ENCODE measurements around the gene ALOXE3. TPM values are rescaled to one million over a fixed set of nuclear protein-coding genes. Genes with fewer than 3 reads are reported as not detected.

The ALOXE3 gene
- total RNA-seq, 1 experiment from 2014 or later, result not detected

- DNase-seq, result peak; percentile 67
- Mint-ChIP-seq H3K36me3 (ENCODE audit: insufficient read depth, unreplicated experiment) (no peaks in the 10 kb centered on the region), H3K4me3 (ENCODE audit: low read depth, unreplicated experiment) (no peak overlapping the region), H3K9me3 (ENCODE audit: low read depth, unreplicated experiment) (no peaks in the 10 kb centered on the region), H3K4me1 (ENCODE audit: low read depth, unreplicated experiment) (peaks cover 25% of the 10 kb centered on the region), H3K27me3 (ENCODE audit: unreplicated experiment) (peaks cover 75% of the 10 kb centered on the region), H3K27ac (ENCODE audit: unreplicated experiment) (no peak overlapping the region)
- intact Hi-C loops (cut with micrococcal nuclease; ENCODE audit: unreplicated experiment), result loop anchor here (5.0 kb wide), 1 partner anchor 57 kb away; the partner anchor contains the start of gene ALOXE3
- no TSS peak for BruUV-seq (replicated peaks)
- TF ChIP-seq CTCF (IDR thresholded peaks at IDR 0.05; ENCODE audit: unreplicated experiment), result peak; percentile 23
- CTCF ChIA-PET, result interaction anchor here (0.6 to 1.7 kb wide), 10 partner anchors 9 to 317 kb away, joined by 3 to 11 read pairs (median 4); partner anchors contain the start of genes ALOXE3 and KRABD2
Observed at GRCh38 chr17:8060274-8060673, 58.0 kb downstream of the ALOXE3 start.

- no peaks in the 10 kb centered on the region for H3K36me3 Mint-ChIP-seq (ENCODE audit: insufficient read depth, unreplicated experiment)
- peaks cover 71% of the 10 kb centered on the region for H3K27me3 Mint-ChIP-seq (ENCODE audit: unreplicated experiment)
- CTCF ChIA-PET, result interaction anchor here (0.7 to 1.7 kb wide), 3 partner anchors 10 to 834 kb away, joined by 3 to 11 read pairs (median 5); no protein-coding TSS in a partner anchor
- DNase-seq, result no peak
- peaks cover 25% of the 10 kb centered on the region for H3K4me1 Mint-ChIP-seq (ENCODE audit: low read depth, unreplicated experiment)
- no peaks in the 10 kb centered on the region for H3K9me3 Mint-ChIP-seq (ENCODE audit: low read depth, unreplicated experiment)
- intact Hi-C loops (cut with micrococcal nuclease; ENCODE audit: unreplicated experiment), result no loop called here
- H3K27ac Mint-ChIP-seq (ENCODE audit: unreplicated experiment), result no peak overlapping the region
- H3K4me3 Mint-ChIP-seq (ENCODE audit: low read depth, unreplicated experiment), result no peak overlapping the region
- TF ChIP-seq CTCF (IDR thresholded peaks at IDR 0.05; ENCODE audit: unreplicated experiment), result no peak
- no TSS peak for BruUV-seq (replicated peaks)
Observed at GRCh38 chr17:8059131-8059530, 59.2 kb downstream of the ALOXE3 start.

GRCh38 chr17:8057691-8058114 lies 60.6 kb downstream of the ALOXE3 start:
- H3K4me1 Mint-ChIP-seq (ENCODE audit: low read depth, unreplicated experiment), result peaks cover 20% of the 10 kb centered on the region
- BruUV-seq (replicated peaks), result no TSS peak
- H3K27ac Mint-ChIP-seq (ENCODE audit: unreplicated experiment), result no peak overlapping the region
- DNase-seq, result peak; percentile 55
- H3K9me3 Mint-ChIP-seq (ENCODE audit: low read depth, unreplicated experiment), result no peaks in the 10 kb centered on the region
- H3K4me3 Mint-ChIP-seq (ENCODE audit: low read depth, unreplicated experiment), result no peak overlapping the region
- peaks cover 57% of the 10 kb centered on the region for H3K27me3 Mint-ChIP-seq (ENCODE audit: unreplicated experiment)
- intact Hi-C loops (cut with micrococcal nuclease; ENCODE audit: unreplicated experiment), result no loop called here
- CTCF ChIA-PET, result interaction anchor here (0.8 to 1.8 kb wide), 6 partner anchors 16 to 174 kb away, joined by 3 to 5 read pairs (median 4); partner anchors contain the start of gene RNF227
- no peaks in the 10 kb centered on the region for H3K36me3 Mint-ChIP-seq (ENCODE audit: insufficient read depth, unreplicated experiment)
- TF ChIP-seq CTCF (IDR thresholded peaks at IDR 0.05; ENCODE audit: unreplicated experiment), result peak; percentile 40

- no peak for DNase-seq
- CTCF ChIA-PET, result interaction anchor here (1.1 to 1.8 kb wide), 6 partner anchors 16 to 142 kb away, joined by 3 to 5 read pairs (median 4); partner anchors contain the start of gene RNF227
- peaks cover 14% of the 10 kb centered on the region for H3K4me1 Mint-ChIP-seq (ENCODE audit: low read depth, unreplicated experiment)
- no peaks in the 10 kb centered on the region for H3K36me3 Mint-ChIP-seq (ENCODE audit: insufficient read depth, unreplicated experiment)
- intact Hi-C loops (cut with micrococcal nuclease; ENCODE audit: unreplicated experiment), result no loop called here
- H3K9me3 Mint-ChIP-seq (ENCODE audit: low read depth, unreplicated experiment), result no peaks in the 10 kb centered on the region
- BruUV-seq (replicated peaks), result no TSS peak
- H3K27ac Mint-ChIP-seq (ENCODE audit: unreplicated experiment), result no peak overlapping the region
- TF ChIP-seq CTCF (IDR thresholded peaks at IDR 0.05; ENCODE audit: unreplicated experiment), result no peak
- peaks cover 51% of the 10 kb centered on the region for H3K27me3 Mint-ChIP-seq (ENCODE audit: unreplicated experiment)
- no peak overlapping the region for H3K4me3 Mint-ChIP-seq (ENCODE audit: low read depth, unreplicated experiment)
Observed at GRCh38 chr17:8056976-8057625, 61.2 kb downstream of the ALOXE3 start.
